Stimulated activated CD8-positive, alpha-beta memory T cell treated with anti-CD3 and anti-CD28 coated beads, Interleukin-7, amount 100 ng/mL, for 1 hour (primary cell): ENCODE results near the gene GINM1.

ENCODE experiments used
- DNase-seq, 2 donors: peaks; one replicate each; pipeline ENCODE4 v3.0.0-alpha.2; 2020; ENCODE audit warnings: low read depth in 2 of 2

GINM1 gene

DNA sequence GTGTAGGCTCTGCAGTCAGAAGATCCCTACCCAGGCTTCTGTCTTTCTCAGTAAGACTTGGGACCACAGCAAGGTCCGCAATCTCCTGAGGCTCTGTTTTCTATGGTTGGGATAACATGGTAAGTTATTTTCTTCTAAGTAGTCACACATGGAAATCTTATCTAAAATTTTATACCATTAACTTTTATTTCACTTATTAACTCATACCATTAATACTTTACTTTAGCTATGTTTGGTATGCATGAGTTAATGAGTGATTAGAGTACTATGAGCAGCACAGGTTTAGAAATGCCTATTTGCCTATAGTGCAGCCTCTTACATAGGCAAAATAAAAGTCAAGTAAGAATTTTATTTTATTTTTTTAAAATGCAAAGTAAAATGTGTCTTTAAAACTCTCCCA lies 27.2 kb downstream of the GINM1 start:
- no peak for DNase-seq

DNA sequence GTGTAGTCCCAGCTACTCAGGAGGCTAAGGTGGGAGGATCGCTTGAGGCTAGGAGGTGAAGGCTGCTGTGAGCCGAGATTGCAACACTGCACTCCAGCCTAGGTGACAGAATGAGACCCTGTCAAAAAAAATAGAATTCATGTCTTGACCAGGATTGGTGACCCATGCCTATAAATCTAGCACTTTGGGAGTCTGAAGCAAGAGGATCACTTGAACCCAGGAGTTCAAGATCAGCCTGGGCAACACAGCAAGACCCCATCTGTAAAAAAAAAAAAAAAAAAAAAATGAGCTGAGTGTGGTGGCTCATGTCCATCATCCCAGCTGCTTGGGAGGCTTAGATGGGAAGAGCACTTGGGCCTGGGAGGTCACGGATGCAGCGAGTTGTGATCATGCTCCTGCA lies 34.3 kb downstream of the GINM1 start:
- DNase-seq: no peak

DNA sequence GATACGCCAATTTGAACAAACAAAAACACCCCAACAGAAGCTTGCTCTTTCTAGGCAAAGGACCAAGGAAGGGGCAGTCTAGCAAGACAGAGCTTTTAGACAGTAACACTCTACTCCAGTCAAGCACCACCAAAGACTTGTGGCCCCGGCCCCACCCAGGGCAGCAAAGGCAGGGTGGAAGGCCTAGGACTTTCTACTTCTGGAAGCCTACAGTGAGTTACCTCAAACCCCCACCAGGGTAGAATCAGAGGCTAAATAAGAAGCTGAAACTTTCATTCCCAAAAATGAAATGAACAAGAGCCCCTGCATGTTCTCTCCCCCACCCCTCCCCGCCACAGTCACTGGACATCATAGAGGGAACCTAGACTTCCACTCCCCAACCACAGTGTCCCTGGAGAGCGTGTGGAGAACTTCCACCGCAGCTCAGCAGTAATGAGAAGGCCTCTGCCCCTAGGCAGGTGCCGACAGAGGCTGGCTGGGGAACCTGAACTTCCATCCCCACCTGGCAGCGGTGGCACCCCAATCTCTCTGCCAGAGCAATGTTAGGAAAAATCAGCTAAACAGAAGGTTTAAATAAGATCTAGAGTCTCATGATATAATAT lies 42.3 kb downstream of the GINM1 start:
- DNase-seq: no peak

DNA sequence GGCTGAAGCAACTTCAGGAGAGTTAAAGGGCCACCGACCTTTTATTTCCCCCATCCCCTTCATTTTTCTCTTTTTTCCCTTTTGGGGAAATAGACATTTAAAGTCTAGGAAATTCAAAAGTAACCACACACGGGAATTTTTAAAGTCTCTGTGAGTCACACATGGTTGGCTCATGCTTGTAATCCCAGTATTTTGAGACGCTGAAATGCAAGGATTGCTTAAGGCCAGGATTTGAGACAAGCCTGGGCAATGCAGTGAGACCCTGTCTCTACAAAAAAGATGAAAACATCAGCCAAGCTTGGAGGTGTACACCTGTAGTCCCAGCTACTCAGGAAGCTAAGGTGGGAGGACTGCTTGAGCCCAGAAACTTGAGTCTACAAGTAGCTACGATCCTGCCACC lies 48.2 kb downstream of the GINM1 start:
- no peak for DNase-seq

DNA sequence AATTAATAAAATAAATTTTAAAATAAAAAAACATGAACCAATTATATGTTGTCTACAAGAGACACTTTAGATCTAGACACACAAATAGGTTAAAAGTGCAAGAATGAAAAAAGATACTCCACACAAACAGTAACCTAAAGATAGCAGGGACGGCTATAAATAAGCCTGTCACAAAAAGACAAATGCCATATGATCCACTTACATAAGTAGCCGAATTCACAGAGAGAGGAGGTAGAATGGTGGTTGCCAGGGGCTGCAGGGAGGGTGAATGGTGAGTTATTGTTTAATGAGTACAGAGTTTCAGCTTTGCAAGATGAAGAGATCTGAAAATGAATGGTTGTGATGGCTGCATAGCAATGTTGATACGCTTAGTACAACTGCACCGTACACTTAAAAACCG lies 49.6 kb downstream of the GINM1 start:
- DNase-seq: no peak

DNA sequence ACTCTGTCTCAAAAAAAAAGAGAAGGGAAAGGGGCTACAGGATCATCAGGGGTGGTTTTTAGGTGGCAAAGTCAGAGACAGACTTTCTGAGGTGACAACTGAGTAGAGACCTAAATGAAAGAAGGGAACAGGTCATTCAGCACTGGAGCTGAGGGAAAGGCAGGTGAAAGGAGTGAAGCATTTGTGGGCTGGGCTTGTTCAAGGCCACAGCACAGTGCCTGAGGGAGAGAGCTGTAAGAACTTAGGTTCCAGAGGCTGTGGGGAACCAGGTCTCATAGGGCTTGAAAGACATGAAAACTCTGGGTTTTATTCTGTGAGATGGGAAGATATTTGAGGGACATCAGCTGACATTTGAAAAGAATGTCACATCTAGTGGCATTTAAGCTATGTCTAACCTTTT lies 61.5 kb downstream of the GINM1 start:
- DNase-seq: no peak

DNA sequence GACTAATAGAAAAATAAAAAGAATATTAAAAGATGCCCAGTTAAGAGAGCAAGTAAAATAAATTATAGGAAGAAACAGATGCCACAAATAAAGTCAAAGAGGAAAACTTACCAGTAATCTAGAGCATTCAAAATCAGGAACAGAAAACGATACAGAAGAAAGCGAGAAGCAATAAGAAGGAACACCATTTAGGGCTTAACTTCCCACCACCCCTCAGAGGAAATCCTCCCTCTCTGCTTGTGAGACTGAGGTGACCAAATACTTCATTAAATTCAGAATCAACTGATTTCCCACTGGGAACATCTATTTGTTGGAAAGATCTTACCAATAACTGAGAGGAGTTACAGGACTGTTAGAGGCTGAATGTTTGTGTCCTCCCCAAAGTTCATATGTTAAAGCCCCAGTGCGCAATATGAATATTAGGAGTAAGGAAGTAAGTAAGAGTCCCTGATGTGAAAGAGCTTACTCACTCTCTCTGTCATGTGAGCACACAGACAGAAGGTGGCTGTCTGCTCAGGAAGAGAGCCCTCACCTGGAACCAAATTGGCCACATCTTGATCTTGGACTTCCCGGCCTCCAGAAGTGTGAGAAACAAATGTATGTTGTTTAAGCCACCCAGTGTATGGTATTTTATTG lies 62.8 kb downstream of the GINM1 start:
- no peak for DNase-seq

DNA sequence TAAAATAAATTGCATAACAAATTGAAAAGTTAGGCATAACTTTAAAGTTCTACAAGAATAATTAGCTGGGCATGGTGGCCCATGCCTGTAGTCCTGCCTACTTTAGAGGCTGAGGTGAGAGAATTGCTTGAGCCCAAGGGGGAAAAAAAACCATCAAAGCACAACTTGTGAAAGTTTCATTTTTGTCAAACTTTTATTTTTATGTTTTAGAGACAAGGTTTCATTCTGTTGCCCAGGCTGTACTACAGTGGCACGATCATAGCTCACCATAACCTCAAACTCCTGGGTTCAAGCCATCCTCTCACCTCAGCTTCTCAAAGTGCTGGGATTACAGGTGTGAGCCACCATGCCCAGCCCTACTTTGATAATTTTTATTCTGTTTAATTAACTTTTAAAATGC lies 68.1 kb downstream of the GINM1 start:
- DNase-seq: no peak

DNA sequence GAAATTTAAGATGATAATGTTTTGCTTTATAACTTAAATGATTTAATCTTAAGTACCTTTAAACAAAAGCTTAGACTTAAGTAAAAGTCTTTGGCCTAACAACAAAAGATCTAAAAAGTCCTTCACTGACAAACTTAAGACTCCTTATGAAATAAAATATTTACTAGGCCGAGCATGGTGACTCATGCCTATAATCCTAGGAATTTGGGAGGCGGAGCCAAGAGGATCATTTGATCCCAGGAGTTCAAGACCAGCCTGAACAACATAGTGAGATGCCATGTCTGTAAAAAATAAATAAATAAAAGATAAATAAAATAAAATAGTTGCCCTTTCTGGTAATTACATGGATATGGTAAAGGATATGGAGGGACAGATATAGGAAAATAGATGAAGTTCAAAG lies 69.9 kb downstream of the GINM1 start:
- DNase-seq: no peak
